ENCODE results near the gene TMPRSS15.

Gene TMPRSS15

DNA sequence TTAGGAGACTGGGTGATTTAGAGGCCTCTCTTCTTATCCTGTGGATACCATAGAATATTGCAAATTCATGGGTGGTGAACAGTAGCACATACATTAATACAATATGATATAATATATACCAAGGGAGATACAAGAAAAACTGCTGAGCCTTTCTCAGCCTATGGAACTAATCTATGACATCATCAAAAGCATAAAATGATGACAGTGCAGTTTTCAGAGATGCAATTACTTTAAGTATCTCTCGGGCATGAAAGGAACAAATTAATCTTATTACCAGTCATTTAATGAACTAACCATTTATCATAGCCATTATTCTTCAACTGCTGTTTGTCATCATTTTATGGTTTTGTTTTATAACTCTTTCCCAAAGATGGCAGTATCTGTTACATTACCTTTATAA lies 155.4 kb downstream of the TMPRSS15 start:
- WGBS, result no CpG with 5 or more reads among the region's 1 CpG
- no peak overlapping the region for H3K4me2 ChIP-seq (ENCODE audit: low read length, poor library complexity, severe bottlenecking)
- no peak overlapping the region for H3K18ac ChIP-seq (ENCODE audit: low read depth in 1 of 2, low read length in 2 of 2)
- H3K27ac ChIP-seq (ENCODE audit: low read length, poor library complexity, severe bottlenecking), result no peak overlapping the region
- peaks cover 26 to 28% of the 10 kb centered on the region in 2 experiments for H3K27me3 ChIP-seq (ENCODE audit: control insufficient read depth in 1 of 2, insufficient read depth in 1 of 2, low read length in 2 of 2)
- H3K4ac ChIP-seq (ENCODE audit: low read depth in 1 of 2, low read length in 2 of 2), result no peak overlapping the region
- no peak for DNase-seq
- H2BK12ac ChIP-seq (ENCODE audit: low read length in 2 of 2), result no peak overlapping the region
- H3K36me3 ChIP-seq (ENCODE audit: control insufficient read depth in 1 of 2, insufficient read depth in 2 of 2, low read depth in 1 of 2, low read length in 2 of 2), result peaks cover 0 to 4% of the 10 kb centered on the region in 2 experiments
- no peak overlapping the region for H2BK15ac ChIP-seq (ENCODE audit: low read depth, poor library complexity, severe bottlenecking)
- no peak overlapping the region for H4K91ac ChIP-seq (ENCODE audit: low read length)
- no peak overlapping the region for H3K23ac ChIP-seq (ENCODE audit: low read length in 2 of 2)
- no peak overlapping the region for H2AK5ac ChIP-seq (ENCODE audit: low read length, severe bottlenecking)
- no peaks in the 10 kb centered on the region for H3K79me1 ChIP-seq (replicated peaks; ENCODE audit: low read length, poor library complexity, severe bottlenecking)
- H3K9me3 ChIP-seq (ENCODE audit: control insufficient read depth, low read length), result no peaks in the 10 kb centered on the region
- no peak overlapping the region for H3K9ac ChIP-seq (ENCODE audit: low read length)
- peaks cover 12% of the 10 kb centered on the region for H3K4me1 ChIP-seq (ENCODE audit: control insufficient read depth, insufficient read depth, low read depth, low read length)
- H2BK5ac ChIP-seq (ENCODE audit: low read depth, low read length, poor library complexity, severe bottlenecking), result no peak overlapping the region
- H3K14ac ChIP-seq (ENCODE audit: low read length in 2 of 2), result no peak overlapping the region
- no peak overlapping the region for H2BK120ac ChIP-seq (ENCODE audit: low read depth, low read length)
- no peak overlapping the region for H3K4me3 ChIP-seq (ENCODE audit: insufficient read depth in 1 of 2, low read depth in 1 of 2, low read length in 2 of 2)
- H2AFZ ChIP-seq (ENCODE audit: low read depth, low read length), result no peak overlapping the region
- H4K8ac ChIP-seq (ENCODE audit: low read length), result no peak overlapping the region

- Histone ChIP-seq H2BK5ac (ENCODE audit: low read depth, low read length, poor library complexity, severe bottlenecking) (no peak overlapping the region), H4K8ac (ENCODE audit: low read length) (no peak overlapping the region), H2BK15ac (ENCODE audit: low read depth, poor library complexity, severe bottlenecking) (no peak overlapping the region), H3K36me3 (ENCODE audit: control insufficient read depth in 1 of 2, insufficient read depth in 2 of 2, low read depth in 1 of 2, low read length in 2 of 2) (peaks cover 0 to 4% of the 10 kb centered on the region in 2 experiments), H2BK12ac (ENCODE audit: low read length in 2 of 2) (no peak overlapping the region), H2AFZ (ENCODE audit: low read depth, low read length) (no peak overlapping the region), H3K23ac (ENCODE audit: low read length in 2 of 2) (peak overlapping the region in 1 of 2 experiments; percentile 5), H2BK120ac (ENCODE audit: low read depth, low read length) (no peak overlapping the region), H3K27me3 (ENCODE audit: control insufficient read depth in 1 of 2, insufficient read depth in 1 of 2, low read length in 2 of 2) (peaks cover 29 to 36% of the 10 kb centered on the region in 2 experiments), H3K27ac (ENCODE audit: low read length, poor library complexity, severe bottlenecking) (no peak overlapping the region), H3K79me1 (replicated peaks; ENCODE audit: low read length, poor library complexity, severe bottlenecking) (no peaks in the 10 kb centered on the region), H3K4me2 (ENCODE audit: low read length, poor library complexity, severe bottlenecking) (peak overlapping the region; percentile 96), H3K18ac (ENCODE audit: low read depth in 1 of 2, low read length in 2 of 2) (no peak overlapping the region), H3K4me1 (ENCODE audit: control insufficient read depth, insufficient read depth, low read depth, low read length) (peaks cover 12% of the 10 kb centered on the region), H2AK5ac (ENCODE audit: low read length, severe bottlenecking) (no peak overlapping the region), H3K14ac (ENCODE audit: low read length in 2 of 2) (no peak overlapping the region), H3K4ac (ENCODE audit: low read depth in 1 of 2, low read length in 2 of 2) (peak overlapping the region in 1 of 2 experiments; percentile 16), H3K9me3 (ENCODE audit: control insufficient read depth, low read length) (no peaks in the 10 kb centered on the region), H3K4me3 (ENCODE audit: insufficient read depth in 1 of 2, low read depth in 1 of 2, low read length in 2 of 2) (peak overlapping the region in 1 of 2 experiments; percentile 80), H4K91ac (ENCODE audit: low read length) (no peak overlapping the region), H3K9ac (ENCODE audit: low read length) (peak overlapping the region; percentile 48)
- 20% methylated on average over 22 of the region's 22 CpGs for WGBS
- DNase-seq, result peak; percentile 30
Observed at GRCh38 chr21:18245464-18245967, 158.1 kb downstream of the TMPRSS15 start.

DNA sequence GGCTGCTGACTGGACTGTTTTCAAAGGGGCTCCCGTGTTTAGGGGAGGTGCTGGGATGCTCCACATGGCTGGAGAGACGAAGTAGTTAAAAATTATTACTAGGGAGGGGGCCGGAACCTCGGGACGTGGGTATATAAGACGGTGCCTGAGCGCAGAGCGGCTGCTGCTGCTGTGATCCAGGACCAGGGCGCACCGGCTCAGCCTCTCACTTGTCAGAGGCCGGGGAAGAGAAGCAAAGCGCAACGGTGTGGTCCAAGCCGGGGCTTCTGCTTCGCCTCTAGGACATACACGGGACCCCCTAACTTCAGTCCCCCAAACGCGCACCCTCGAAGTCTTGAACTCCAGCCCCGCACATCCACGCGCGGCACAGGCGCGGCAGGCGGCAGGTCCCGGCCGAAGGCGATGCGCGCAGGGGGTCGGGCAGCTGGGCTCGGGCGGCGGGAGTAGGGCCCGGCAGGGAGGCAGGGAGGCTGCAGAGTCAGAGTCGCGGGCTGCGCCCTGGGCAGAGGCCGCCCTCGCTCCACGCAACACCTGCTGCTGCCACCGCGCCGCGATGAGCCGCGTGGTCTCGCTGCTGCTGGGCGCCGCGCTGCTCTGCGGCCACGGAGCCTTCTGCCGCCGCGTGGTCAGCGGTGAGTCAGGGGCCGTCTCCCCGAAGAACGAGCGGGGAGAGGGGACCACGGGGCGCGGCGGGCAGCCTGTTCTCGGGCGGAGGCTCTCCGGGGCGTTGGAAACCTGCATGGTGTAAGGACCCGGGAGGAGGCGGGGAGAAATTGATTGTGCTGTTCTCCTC lies 158.7 kb downstream of the TMPRSS15 start, which contains the start of gene CHODL:
Gene CHODL (plus strand): TSS at position 163 of the 793 bp plus-strand sequence. CDS start 391 bp downstream, at position 554.
- H3K4ac ChIP-seq (ENCODE audit: low read depth in 1 of 2, low read length in 2 of 2), result peak within 1 kb of the TSS in 1 of 2 experiments; percentile 61
- H3K4me2 ChIP-seq (ENCODE audit: low read length, poor library complexity, severe bottlenecking), result peak within 1 kb of the TSS; percentile 96
- peak within 1 kb of the TSS in 1 of 2 experiments; percentile 97 for H3K14ac ChIP-seq (ENCODE audit: low read length in 2 of 2)
- H2AK5ac ChIP-seq (ENCODE audit: low read length, severe bottlenecking), result no peak within 1 kb of the TSS
- peak within 1 kb of the TSS; percentile 48 for H3K9ac ChIP-seq (ENCODE audit: low read length)
- H2BK5ac ChIP-seq (ENCODE audit: low read depth, low read length, poor library complexity, severe bottlenecking), result no peak within 1 kb of the TSS
- peak within 1 kb of the TSS; percentile 60 for H4K8ac ChIP-seq (ENCODE audit: low read length)
- peak within 1 kb of the TSS; percentile 85 for H2BK120ac ChIP-seq (ENCODE audit: low read depth, low read length)
- no peak within 1 kb of the TSS for H3K27ac ChIP-seq (ENCODE audit: low read length, poor library complexity, severe bottlenecking)
- H4K91ac ChIP-seq (ENCODE audit: low read length), result peak within 1 kb of the TSS; percentile 34
- H3K36me3 ChIP-seq (ENCODE audit: control insufficient read depth in 1 of 2, insufficient read depth in 2 of 2, low read depth in 1 of 2, low read length in 2 of 2), result peaks cover 0 to 4% of the 10 kb centered on the region in 2 experiments
- 6% methylated on average over 41 of the region's 72 CpGs for WGBS
- H3K9me3 ChIP-seq (ENCODE audit: control insufficient read depth, low read length), result no peaks in the 10 kb centered on the region
- no peaks in the 10 kb centered on the region for H3K79me1 ChIP-seq (replicated peaks; ENCODE audit: low read length, poor library complexity, severe bottlenecking)
- peak within 1 kb of the TSS in 1 of 2 experiments; percentile 99 for H3K23ac ChIP-seq (ENCODE audit: low read length in 2 of 2)
- peak within 1 kb of the TSS; percentile 86 for H2AFZ ChIP-seq (ENCODE audit: low read depth, low read length)
- H3K18ac ChIP-seq (ENCODE audit: low read depth in 1 of 2, low read length in 2 of 2), result peak within 1 kb of the TSS; percentile 77 to 90
- peak within 1 kb of the TSS in 1 of 2 experiments; percentile 78 for H2BK12ac ChIP-seq (ENCODE audit: low read length in 2 of 2)
- peak within 1 kb of the TSS; percentile 49 to 80 for H3K4me3 ChIP-seq (ENCODE audit: insufficient read depth in 1 of 2, low read depth in 1 of 2, low read length in 2 of 2)
- H3K27me3 ChIP-seq (ENCODE audit: control insufficient read depth in 1 of 2, insufficient read depth in 1 of 2, low read length in 2 of 2), result peaks cover 29 to 36% of the 10 kb centered on the region in 2 experiments
- peak; percentile 26 for DNase-seq
- peaks cover 12% of the 10 kb centered on the region for H3K4me1 ChIP-seq (ENCODE audit: control insufficient read depth, insufficient read depth, low read depth, low read length)
- H2BK15ac ChIP-seq (ENCODE audit: low read depth, poor library complexity, severe bottlenecking), result no peak within 1 kb of the TSS

DNA sequence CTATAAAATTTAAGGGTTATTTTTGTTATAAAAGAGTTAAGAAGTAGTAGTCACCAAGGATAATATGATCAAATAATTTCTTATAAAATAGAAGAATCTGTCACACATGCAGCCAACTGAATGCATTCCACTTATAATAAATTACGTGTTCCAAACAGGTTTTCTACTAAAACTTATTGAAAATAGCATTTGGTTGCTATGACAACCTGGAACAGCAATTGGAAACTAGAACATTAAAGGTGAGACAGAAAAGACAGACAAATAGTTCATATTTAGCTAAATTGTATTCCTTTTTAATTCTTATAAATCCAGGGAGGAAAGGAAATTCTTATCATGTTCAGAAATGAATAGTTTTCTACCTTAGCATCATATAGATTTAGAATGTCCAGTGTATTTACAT lies 168.0 kb downstream of the TMPRSS15 start:
- WGBS, result no CpG with 5 or more reads among the region's 1 CpG
- Histone ChIP-seq H3K23ac (ENCODE audit: low read length in 2 of 2) (no peak overlapping the region), H3K27me3 (ENCODE audit: control insufficient read depth in 1 of 2, insufficient read depth in 1 of 2, low read length in 2 of 2) (no peaks in the 10 kb centered on the region), H3K9me3 (ENCODE audit: control insufficient read depth, low read length) (no peaks in the 10 kb centered on the region), H3K18ac (ENCODE audit: low read depth in 1 of 2, low read length in 2 of 2) (no peak overlapping the region), H2BK15ac (ENCODE audit: low read depth, poor library complexity, severe bottlenecking) (no peak overlapping the region), H3K4me3 (ENCODE audit: insufficient read depth in 1 of 2, low read depth in 1 of 2, low read length in 2 of 2) (no peak overlapping the region), H2BK12ac (ENCODE audit: low read length in 2 of 2) (no peak overlapping the region), H2AFZ (ENCODE audit: low read depth, low read length) (no peak overlapping the region), H3K4me2 (ENCODE audit: low read length, poor library complexity, severe bottlenecking) (no peak overlapping the region), H4K8ac (ENCODE audit: low read length) (no peak overlapping the region), H3K79me1 (replicated peaks; ENCODE audit: low read length, poor library complexity, severe bottlenecking) (no peaks in the 10 kb centered on the region), H2BK120ac (ENCODE audit: low read depth, low read length) (no peak overlapping the region), H3K4ac (ENCODE audit: low read depth in 1 of 2, low read length in 2 of 2) (no peak overlapping the region), H2AK5ac (ENCODE audit: low read length, severe bottlenecking) (no peak overlapping the region), H3K4me1 (ENCODE audit: control insufficient read depth, insufficient read depth, low read depth, low read length) (no peaks in the 10 kb centered on the region), H2BK5ac (ENCODE audit: low read depth, low read length, poor library complexity, severe bottlenecking) (no peak overlapping the region), H3K27ac (ENCODE audit: low read length, poor library complexity, severe bottlenecking) (no peak overlapping the region), H3K36me3 (ENCODE audit: control insufficient read depth in 1 of 2, insufficient read depth in 2 of 2, low read depth in 1 of 2, low read length in 2 of 2) (no peaks in the 10 kb centered on the region), H4K91ac (ENCODE audit: low read length) (no peak overlapping the region), H3K9ac (ENCODE audit: low read length) (no peak overlapping the region), H3K14ac (ENCODE audit: low read length in 2 of 2) (no peak overlapping the region)
- DNase-seq, result no peak
